Nucleus accumbens (tissue), 56 donors: ENCODE results near the gene CPSF4.

ENCODE experiments used
- DNase-seq, 56 donors: peaks; one replicate each; lab custom pipeline; 2025; lab: John Stamatoyannopoulos, UW

CPSF4 gene

GRCh38 chr7:99478464-99479440, 40.0 kb downstream of the CPSF4 start:
- DNase-seq, result no peak

DNA sequence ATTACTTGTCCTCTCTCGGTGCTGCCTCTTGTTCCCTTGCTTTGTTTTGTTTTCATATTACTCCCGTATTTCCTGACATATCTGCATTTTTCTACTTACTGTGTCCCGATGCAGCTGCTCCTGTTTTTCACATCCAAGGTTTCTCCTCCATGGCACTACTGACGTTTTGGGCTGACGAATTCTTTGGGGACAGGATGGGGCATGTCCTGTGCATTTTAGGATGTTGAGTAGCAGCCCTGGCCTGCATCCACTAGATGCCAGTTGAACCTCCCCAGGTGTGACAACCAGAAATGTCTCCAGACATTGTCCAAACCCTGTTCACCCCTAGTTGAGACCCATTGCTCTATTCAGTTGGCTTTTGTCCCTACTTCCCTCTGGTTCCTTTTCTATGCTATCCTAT, 46.4 kb downstream of the CPSF4 start:
- no peak for DNase-seq

GRCh38 chr7:99489235-99489634, 50.5 kb downstream of the CPSF4 start:
- DNase-seq, result no peak

DNA sequence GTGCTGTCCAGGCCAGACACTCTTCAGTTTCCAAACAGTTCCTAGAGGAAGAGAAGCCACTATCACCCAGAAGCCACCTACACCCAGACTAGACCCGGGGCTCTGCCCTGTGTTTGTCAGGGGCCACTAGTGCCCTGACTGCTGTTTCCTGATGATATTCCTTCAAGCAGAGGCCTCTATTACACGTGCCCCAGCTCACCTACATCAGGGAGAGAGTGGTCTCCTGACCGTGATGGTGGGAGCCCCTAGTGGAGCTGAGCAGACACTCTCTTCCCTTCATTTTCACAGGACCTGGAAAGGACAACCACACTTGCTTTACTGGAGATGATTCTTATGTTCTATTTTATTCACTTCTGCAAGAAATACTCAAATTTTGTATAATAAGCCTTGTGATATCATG, 52.1 kb downstream of the CPSF4 start:
- no peak for DNase-seq

DNA sequence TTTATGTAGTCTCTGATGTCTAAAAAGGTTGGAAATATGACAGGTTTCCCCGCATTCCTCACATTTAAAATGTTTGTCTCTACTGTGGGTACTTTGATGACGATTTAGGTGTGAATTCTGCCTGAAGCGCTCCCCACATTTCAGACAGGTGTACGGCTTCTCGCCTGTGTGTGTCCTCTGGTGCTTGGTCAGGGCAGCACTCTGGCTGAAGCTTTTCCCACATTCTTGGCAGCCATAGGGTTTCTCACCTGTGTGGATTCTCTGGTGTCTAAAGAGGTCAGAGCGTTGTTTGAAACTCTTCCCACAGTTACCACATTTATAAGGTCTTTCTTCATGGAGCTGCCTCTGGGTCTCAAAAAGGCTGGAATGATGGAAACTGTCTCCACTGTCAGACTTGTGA, 55.1 kb downstream of the CPSF4 start:
- no peak for DNase-seq

- no peak for DNase-seq
Measured at GRCh38 chr7:99497766-99498545, 59.2 kb downstream of the CPSF4 start.

DNA sequence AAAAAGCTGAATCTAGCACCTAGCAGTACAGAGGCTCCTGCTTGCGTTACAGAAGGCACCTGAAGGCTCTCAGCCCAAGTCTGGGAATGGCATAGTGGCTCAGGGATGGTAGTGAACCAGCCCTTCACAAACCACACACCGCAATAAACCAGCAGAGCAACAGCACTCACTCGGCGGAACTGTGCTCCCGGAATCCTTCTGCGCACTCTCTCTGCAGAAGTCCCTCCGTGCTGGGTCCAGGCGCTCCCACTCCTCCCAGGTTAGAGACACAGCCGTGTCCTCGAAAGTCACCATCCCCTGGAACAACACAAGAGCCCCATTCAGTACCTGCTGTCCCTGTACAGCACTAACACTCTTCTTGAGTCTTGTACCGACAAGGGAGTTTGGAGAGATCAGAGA, 59.8 kb downstream of the CPSF4 start:
- DNase-seq, result no peak

DNA sequence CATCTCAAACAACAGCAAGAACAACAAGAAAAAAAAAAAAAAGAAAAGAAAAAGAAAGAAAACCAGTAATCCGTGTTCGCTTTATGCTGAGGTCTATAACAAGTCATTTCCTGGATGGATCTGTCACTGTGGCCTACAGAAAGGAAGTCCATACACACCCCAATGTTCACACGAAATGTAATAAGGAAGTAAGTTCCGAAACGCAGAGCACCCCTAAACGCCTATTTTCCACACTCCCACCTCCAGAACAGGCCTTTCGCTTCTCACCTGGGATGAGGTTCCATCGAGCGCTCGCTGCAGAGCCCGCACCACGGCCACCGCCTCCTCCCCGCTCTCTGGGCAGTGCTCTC, 60.6 kb downstream of the CPSF4 start:
- no peak for DNase-seq

DNA sequence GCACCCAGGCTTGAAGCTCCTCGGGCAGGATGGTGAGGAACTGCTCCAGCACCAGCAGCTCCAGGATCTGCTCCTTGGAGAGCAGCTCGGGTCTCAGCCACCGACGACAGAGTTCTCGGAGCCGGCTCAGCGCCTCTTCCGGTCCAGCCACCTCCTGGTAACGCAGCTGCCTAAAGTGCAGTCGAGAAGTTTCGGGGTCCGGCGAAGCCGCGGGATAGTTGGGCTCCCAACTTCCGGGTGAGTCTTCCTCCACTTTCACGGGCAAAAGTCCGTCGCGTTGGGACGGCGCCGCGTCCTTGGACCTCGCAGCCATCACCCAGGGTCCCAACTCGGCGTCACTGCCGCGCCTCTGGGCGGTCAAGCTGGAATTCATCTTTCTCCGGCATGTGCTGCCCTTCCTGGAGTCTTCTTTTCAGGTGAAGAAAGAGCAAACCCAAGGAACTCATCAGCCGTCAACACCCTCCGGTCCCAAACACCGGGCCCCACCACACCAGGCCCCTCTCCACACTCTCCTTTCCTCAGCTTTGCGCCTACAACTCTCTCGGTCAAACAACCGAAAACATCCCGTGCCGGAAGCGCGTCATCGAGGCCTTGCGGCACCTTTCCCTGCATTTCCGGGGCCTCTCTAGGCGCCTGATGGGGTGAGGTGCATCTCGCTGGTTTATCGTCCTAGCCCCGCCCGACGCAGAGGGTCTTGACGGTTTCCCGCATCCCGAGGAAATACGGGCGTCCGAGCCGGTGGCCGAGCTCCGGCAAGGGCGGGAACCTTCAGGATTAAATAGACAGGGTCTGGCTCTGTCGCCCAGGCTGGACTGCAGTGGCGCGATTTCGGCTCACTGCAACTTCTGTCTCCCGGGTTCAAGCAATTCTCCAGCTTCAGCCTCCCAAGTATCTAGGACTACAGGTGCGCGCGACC, 61.2 kb downstream of the CPSF4 start, which contains the start of gene ZNF394:
Gene ZNF394, minus strand, starts transcription at position 561 of the 916 bp plus-strand sequence. Its CDS starts 188 bp downstream, at position 373.
- peak; percentile 27 to 95 (median 87) for DNase-seq

- no peak for DNase-seq
Measured at GRCh38 chr7:99500637-99501009, 61.9 kb downstream of the CPSF4 start.

- DNase-seq, result peak in 1 of 56 donors; percentile 0
Measured at GRCh38 chr7:99501236-99501635, 62.5 kb downstream of the CPSF4 start.

DNA sequence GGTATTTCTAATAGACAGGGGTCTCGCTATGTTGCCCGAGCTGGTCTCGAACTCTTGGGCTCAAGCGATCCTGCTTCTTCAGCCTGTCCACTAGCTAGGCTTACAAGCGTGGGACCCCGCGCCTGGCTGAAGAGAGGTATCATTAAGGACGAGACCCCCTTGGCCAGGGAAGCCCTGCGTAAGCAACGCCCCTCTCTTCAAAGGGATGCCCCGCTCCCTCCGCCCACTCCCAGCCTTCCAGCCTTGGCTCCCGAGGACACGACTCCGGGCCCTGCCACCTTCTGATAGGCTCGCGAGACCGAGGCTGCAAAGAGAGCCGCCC, 65.5 kb downstream of the CPSF4 start:
- DNase-seq, result peak in 14 of 56 donors; percentile 90 to 99 (median 98)

DNA sequence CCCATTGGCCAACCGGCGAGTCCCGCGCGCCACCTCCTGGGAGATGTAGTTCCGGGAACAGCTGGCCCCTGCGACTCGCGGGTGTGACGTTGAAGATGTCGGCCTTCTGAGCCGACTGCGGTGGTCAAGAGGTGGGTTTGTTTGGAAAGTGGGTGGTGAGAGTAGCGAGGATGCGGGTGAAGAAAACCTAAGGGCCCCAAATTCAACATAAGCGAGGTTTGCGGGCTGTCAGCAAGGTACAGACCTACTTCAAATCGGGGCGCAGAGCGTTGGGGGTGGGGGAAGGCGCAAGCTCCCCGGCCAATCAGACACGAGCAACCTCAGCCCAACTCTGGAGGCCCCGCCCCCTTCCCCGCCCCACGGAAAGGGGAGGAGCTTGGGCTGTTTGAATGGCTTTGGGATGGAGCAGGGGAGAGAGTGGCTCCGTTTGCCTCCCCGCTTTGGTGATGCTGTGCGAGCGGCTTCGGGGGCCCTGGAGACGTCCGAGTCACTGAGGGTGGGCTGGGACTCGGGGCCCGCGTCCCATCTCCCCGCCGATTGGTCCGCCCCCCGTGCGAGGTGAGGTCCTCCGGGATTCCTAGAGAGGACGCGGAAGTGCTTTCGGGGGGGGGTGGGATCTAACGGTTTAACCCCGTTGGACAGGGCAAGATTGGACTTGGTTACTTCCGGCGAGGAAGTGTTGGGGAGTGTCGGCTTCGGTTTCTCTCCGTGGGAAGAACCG, 66.0 kb downstream of the CPSF4 start, which contains the start of gene ZKSCAN5:
Gene ZKSCAN5, plus strand, starts transcription at position 60 of the 721 bp plus-strand sequence. CDS start 1,383 bp downstream, outside the sequence.
- peak; percentile 84 to 100 (median 98) for DNase-seq

GRCh38 chr7:99505324-99505662, 66.5 kb downstream of the CPSF4 start:
- DNase-seq, result no peak
